SKM-1 treated with dmso at 0.1 percent for 144 hours (cell line): ENCODE results near the gene PRELID3B.

ENCODE experiments used
- DNase-seq: peaks from one replicate; lab custom pipeline; 2025; ENCODE audit not compliant: unreplicated experiment; lab: John Stamatoyannopoulos, UW

Gene PRELID3B

GRCh38 chr20:59010995-59011873 is 31.4 kb downstream of the PRELID3B start:
- DNase-seq = no peak

GRCh38 chr20:59010321-59010994 is 32.1 kb downstream of the PRELID3B start:
- DNase-seq = no peak

GRCh38 chr20:59008715-59009336 is 33.8 kb downstream of the PRELID3B start:
- DNase-seq = no peak

- peak; percentile 92 for DNase-seq
These were observed 34.7 kb downstream of the PRELID3B start for GRCh38 chr20:59007665-59008511.

DNA sequence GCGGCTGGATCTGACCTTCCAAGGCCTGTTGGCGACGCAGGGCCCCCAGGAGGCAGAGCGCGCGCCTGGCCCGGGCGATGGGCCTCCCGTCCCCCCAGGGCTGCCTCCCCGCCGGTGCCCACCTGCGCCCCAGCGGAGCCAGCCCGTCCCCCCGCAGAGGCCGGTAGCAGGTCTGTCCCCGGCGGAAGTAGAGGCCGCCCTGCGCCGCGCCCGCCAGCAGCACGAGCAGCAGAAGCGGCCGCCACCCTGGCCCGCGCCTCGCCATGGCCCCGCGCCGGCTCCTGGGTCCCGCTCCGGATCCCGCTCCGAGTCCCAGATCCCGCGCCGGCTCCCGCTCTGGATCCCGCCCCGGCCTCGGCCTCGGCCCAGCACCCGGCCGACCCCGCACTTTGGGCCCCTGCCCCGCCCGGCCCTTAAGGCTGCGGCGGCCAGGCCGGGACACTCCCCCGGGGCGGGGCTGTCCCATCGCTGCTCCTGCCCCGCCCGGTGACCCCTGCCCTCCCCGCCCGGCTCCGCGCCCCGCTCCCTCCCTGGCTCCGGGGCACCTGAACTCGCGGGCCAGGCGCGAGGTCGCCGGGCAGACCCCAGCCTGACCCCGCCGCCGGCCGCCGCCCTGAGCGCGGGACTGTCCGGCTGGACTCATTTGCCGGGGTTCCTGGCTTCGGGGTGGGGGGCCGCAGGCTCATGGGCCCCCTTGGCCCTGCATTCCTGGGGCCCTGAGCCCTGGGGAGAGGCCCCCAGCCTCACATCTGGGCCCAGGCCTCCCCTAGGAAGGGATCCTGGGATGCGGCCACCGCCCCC is 35.5 kb downstream of the PRELID3B start, which contains the start of gene CTSZ:
Gene CTSZ (minus strand): TSS at position 391 of the 801 bp plus-strand sequence. CDS start 126 bp downstream, at position 265.
- DNase-seq = peak; percentile 50

GRCh38 chr20:59006167-59006863 is 36.3 kb downstream of the PRELID3B start:
- DNase-seq = no peak

GRCh38 chr20:59005523-59006166 is 36.9 kb downstream of the PRELID3B start:
- no peak for DNase-seq

GRCh38 chr20:59004763-59005522 is 37.6 kb downstream of the PRELID3B start:
- DNase-seq = peak; percentile 76

GRCh38 chr20:59004493-59004762 is 38.2 kb downstream of the PRELID3B start:
- DNase-seq = peak; percentile 52

DNA sequence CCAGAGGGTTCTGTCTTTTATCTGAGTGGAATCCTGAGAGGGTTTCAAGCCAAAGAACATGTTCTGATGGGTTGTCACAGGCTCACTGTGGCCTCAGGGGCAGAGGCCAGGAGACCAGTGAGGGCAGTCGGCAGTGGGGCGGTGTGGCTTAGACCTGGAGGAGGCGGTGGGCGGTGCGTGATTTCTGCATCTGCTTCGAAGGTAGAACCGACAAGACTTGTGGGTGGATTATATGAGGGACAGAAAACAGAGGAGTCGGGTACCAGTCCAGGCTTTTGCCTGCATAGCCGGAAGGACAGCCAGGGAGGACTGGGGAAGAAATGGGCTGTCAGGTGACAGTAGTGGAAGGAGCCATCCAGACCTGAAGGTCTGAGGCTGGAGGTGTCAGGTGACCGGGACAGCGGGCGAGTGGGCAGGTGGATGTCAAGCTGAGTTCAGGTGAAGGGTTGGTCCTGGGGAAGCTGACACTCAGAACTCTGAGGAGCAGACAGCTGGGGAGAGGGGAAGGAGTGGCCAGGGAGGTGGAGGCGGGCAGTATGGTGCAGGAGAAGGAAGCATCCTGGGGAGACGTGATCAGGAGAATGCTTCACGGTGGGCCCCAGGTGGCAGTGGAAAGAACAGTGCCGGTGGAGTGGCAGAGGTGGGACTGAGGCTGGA is 38.6 kb downstream of the PRELID3B start:
- no peak for DNase-seq

- DNase-seq = no peak
These were observed 39.6 kb downstream of the PRELID3B start for GRCh38 chr20:59002874-59003399.

DNA sequence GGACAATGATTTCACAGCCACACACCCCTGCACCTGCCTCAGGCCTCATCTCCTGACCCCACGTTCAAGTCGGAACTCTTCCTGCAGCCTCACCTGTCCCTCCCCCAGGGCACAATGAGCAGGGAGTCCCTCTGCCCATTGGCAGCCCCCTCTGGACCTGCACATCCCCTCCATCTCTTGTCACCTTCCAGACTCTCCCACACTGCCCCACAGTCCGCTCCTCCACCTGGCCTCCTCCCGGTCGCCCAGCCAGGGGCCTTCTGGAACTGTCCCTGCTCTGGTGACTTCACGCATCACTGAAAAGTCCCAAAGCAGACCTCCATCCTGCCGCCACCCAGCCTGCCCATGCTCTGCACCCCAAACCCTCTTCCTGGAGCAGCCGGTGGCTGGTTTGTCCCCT is 40.2 kb downstream of the PRELID3B start:
- no peak for DNase-seq

- no peak for DNase-seq
These were observed 41.0 kb downstream of the PRELID3B start for GRCh38 chr20:59001449-59002171.

GRCh38 chr20:59001068-59001448 is 41.5 kb downstream of the PRELID3B start:
- no peak for DNase-seq

DNA sequence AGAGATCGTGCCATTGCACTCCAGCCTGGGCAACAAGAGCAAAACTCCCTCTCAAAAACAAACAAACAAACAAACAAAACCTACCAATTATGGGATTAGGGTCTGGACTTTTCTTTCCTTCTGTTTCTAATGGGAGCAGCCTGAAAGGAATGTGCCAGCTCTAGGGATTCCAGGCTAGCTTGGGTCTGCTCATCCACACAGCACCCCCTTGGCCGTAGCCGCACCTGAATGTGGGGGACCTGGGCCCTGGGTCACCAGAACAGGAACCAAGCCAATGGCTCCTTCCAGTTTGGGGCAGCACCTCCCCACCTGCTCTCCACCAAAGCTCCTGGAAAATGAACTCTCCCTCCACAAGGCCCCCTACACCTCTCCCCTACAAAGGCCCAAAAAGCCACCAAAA is 42.3 kb downstream of the PRELID3B start:
- no peak for DNase-seq

DNA sequence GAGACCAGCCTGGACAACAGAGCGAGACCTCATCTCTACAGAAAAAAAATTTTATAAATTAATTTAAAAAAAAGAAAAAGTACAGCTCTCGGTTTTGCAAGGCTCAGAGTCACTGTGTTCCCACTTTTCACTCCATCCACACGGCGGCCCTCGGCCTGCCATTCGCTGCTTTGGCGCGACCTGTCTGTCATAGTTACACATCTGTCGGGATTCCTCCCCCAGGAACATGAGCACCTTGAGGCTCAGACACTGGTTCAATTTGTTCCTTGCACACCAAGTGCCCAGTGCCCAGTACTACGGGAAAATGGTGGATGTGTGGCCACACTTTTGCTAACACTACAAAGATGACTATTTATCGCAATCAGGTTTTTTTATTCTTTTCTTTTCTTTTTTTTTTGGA is 43.9 kb downstream of the PRELID3B start:
- no peak for DNase-seq

- DNase-seq = no peak
These were observed 45.3 kb downstream of the PRELID3B start for GRCh38 chr20:58997141-58997770.
